Sigmoid colon (tissue), 4 donors: ENCODE data around the gene CAMK1D.

Experiments
- EP300 ChIP-seq, 4 donors: sonication (generic); formaldehyde crosslinking; IDR thresholded peaks; one replicate each; pipeline ENCODE4 v1.6.1; 2017; ENCODE audit warnings: antibody characterized with exemption in 4 of 4
- POLR2A ChIP-seq, 2 donors: fragments of 450-650 bp; IDR thresholded peaks; one replicate each; pipeline ENCODE4 v1.6.1; 2016; ENCODE audit warnings: antibody characterized with exemption in 2 of 2, mild to moderate bottlenecking in 2 of 2, moderate library complexity in 2 of 2
- POLR2AphosphoS5 ChIP-seq, 4 donors: sonication (generic); formaldehyde crosslinking; IDR thresholded peaks; one replicate each; pipeline ENCODE4 v1.6.1; 2017; ENCODE audit warnings: antibody characterized with exemption in 4 of 4
- TF ChIP-seq, protein P1 (sequence below), 4 experiments: fragments of 450-650 bp in 3 of 4; fragments of 200-600 bp in 1 of 4; IDR thresholded peaks; one replicate each; pipeline ENCODE4 v1.5.1; 2016 to 2019; ENCODE audit warnings: antibody characterized with exemption in 4 of 4, mild to moderate bottlenecking in 3 of 4, moderate library complexity in 2 of 4

DNA sequence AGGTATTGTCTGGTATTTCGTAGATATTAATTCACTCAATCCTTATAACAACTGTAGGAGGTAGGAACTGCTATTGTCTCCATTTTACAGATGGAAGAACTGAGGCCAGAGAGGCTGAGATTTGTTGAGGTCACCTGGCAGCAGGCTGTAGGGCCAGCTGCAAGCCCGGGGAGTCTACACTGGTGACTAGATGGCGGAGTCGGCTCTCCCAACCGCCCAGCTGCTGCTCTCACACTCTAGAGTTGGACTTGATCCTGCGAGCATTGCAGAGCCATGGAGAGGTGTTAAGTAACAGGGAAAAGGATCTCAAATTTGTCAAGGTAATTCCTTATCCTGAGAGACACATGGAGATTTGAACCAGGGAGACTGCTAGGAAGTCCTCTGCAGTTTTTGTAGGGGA, 124.1 kb downstream of the CAMK1D start:
- TF ChIP-seq POLR2AphosphoS5 (IDR thresholded peaks at IDR 0.05) (no peak), POLR2A (IDR thresholded peaks at IDR 0.05) (no peak), EP300 (IDR thresholded peaks at IDR 0.05) (no peak)
- TF ChIP-seq, protein P1, sequence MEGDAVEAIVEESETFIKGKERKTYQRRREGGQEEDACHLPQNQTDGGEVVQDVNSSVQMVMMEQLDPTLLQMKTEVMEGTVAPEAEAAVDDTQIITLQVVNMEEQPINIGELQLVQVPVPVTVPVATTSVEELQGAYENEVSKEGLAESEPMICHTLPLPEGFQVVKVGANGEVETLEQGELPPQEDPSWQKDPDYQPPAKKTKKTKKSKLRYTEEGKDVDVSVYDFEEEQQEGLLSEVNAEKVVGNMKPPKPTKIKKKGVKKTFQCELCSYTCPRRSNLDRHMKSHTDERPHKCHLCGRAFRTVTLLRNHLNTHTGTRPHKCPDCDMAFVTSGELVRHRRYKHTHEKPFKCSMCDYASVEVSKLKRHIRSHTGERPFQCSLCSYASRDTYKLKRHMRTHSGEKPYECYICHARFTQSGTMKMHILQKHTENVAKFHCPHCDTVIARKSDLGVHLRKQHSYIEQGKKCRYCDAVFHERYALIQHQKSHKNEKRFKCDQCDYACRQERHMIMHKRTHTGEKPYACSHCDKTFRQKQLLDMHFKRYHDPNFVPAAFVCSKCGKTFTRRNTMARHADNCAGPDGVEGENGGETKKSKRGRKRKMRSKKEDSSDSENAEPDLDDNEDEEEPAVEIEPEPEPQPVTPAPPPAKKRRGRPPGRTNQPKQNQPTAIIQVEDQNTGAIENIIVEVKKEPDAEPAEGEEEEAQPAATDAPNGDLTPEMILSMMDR (IDR thresholded peaks at IDR 0.05) = no peak
